GM19025 (cell line): ENCODE data around the gene HAUS6.
"Not testable (repeated sequence)": the region's sequence is repeated elsewhere in the genome, so short reads cannot be mapped to it uniquely, and the experiment has no call there.

Source experiments
- ATAC-seq: cut with Tn5 transposase; IDR thresholded peaks from one replicate; pipeline ENCODE4 v1.9.1; 2021; ENCODE audit warnings: mild to moderate bottlenecking, low read depth, moderate library complexity; ENCODE audit not compliant: unreplicated experiment

Gene HAUS6

GRCh38 chr9:19048966-19049916, 53.5 kb downstream of the HAUS6 start, which contains the start of gene RRAGA:
RRAGA (plus strand) TSS chr9:19049427; CDS start chr9:19049660, 233 bp downstream.
- ATAC-seq, result peak; percentile 86

- ATAC-seq, result no peak
Measured at GRCh38 chr9:19036611-19037010, 66.1 kb downstream of the HAUS6 start.

GRCh38 chr9:19033015-19033414, 69.7 kb downstream of the HAUS6 start, which contains the start of gene SAXO1:
SAXO1 (minus strand) TSS chr9:19033209; CDS start chr9:19032908, 301 bp downstream.
- no peak for ATAC-seq

GRCh38 chr9:19032406-19032805, 70.3 kb downstream of the HAUS6 start:
- no peak for ATAC-seq

GRCh38 chr9:19030899-19031298, 71.8 kb downstream of the HAUS6 start:
- peak; percentile 58 for ATAC-seq

GRCh38 chr9:19028835-19029451, 73.8 kb downstream of the HAUS6 start:
- no peak for ATAC-seq

- no peak for ATAC-seq
Measured at GRCh38 chr9:19027825-19028224, 74.9 kb downstream of the HAUS6 start.

- no peak for ATAC-seq
Measured at GRCh38 chr9:19026375-19026774, 76.3 kb downstream of the HAUS6 start.

- no peak for ATAC-seq
Measured at GRCh38 chr9:19023078-19023477, 79.6 kb downstream of the HAUS6 start.

- peak; percentile 52 for ATAC-seq
Measured at GRCh38 chr9:19022206-19022605, 80.5 kb downstream of the HAUS6 start.

- ATAC-seq, result not testable (repeated sequence)
Measured at GRCh38 chr9:19021649-19022048, 81.1 kb downstream of the HAUS6 start.

- ATAC-seq, result no peak
Measured at GRCh38 chr9:19020886-19021455, 81.7 kb downstream of the HAUS6 start.

- ATAC-seq, result no peak
Measured at GRCh38 chr9:19018201-19018600, 84.5 kb downstream of the HAUS6 start.

- ATAC-seq, result no peak
Measured at GRCh38 chr9:19009391-19009965, 93.2 kb downstream of the HAUS6 start.
